Measurements from ENCODE around the gene IRF2BP1. TPM values are rescaled to one million over a fixed set of nuclear protein-coding genes. Genes with fewer than 3 reads are reported as not detected.
A peak's percentile ranks its signal among the peaks of the same experiment; 100 is the strongest.

The IRF2BP1 gene
- total and polyA plus RNA-seq, 2 of the 13 experiments (the other 11 are each of a cell fraction or from before 2014, with no cell fraction given), result 4.3 to 14.3 TPM

DNA sequence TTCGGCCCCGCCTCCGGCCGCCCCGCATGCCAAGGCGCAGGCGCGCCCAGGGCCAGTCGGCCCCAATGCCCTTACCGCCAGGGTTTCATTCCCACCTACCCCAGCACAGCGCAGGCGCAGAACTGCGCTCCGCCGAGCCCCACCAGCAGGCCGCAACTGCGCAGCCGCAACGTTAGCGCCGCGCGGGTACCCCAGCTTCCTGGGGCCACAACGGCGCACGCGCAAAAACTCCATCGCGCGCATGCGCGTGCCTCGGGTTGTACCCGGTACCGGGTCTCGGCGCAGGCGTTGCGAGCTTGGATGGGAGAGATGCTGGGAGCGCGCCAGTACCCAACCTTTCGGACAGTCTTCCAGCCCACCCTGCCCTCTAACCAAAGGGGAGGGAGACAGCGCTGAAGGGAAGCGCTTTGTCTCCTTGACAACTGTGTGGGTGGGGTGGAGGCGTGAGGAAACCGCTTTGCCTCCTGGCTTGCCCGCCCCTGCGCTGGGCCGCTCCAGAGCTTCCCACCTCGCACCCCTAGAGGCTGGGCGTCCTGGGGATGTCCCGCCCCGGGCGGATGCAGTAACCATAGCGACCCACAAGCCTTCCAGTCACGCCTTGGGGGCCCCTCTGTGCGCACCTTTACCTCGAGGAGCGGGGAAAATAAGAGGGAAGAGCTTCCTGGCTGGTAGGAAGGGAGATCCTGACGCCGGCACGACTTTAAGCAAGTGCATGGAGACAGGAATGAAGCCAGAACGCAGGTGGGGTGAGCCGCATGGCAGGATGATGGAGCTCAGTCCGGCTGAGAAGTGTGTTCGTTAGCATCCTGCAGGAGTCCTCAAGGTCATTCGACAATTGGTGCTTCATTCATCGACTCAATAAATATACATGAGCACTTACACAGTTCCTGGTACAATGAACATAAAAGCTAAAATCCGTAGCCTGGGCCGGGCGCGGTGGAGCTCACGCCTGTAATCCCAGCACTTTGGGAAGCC lies 17.0 kb upstream of the IRF2BP1 start (continued):
- TF ChIP-seq ZFP37 (CRISPR knock-in tag; IDR thresholded peaks at IDR 0.05; ENCODE audit: borderline replicate concordance), result no peak
- 0 out of 2 replicates have a peak, but pooled peaks have one; percentile 6 for TF ChIP-seq BCL6 (CRISPR knock-in tag; IDR thresholded peaks at IDR 0.05)
- TF ChIP-seq, protein P1, sequence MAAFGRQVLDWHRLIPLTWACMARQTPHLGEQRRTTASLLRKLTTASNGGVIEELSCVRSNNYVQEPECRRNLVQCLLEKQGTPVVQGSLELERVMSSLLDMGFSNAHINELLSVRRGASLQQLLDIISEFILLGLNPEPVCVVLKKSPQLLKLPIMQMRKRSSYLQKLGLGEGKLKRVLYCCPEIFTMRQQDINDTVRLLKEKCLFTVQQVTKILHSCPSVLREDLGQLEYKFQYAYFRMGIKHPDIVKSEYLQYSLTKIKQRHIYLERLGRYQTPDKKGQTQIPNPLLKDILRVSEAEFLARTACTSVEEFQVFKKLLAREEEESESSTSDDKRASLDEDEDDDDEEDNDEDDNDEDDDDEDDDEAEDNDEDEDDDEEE (CRISPR knock-in tag; IDR thresholded peaks at IDR 0.05), result 0 out of 2 replicates have a peak, but pooled peaks have one; percentile 73
- TF ChIP-seq SIN3A (IDR thresholded peaks at IDR 0.05; ENCODE audit: borderline replicate concordance, low read depth, low read length), result no peak; the same call in 1 of the 2 replicates
- TF ChIP-seq, protein P2, sequence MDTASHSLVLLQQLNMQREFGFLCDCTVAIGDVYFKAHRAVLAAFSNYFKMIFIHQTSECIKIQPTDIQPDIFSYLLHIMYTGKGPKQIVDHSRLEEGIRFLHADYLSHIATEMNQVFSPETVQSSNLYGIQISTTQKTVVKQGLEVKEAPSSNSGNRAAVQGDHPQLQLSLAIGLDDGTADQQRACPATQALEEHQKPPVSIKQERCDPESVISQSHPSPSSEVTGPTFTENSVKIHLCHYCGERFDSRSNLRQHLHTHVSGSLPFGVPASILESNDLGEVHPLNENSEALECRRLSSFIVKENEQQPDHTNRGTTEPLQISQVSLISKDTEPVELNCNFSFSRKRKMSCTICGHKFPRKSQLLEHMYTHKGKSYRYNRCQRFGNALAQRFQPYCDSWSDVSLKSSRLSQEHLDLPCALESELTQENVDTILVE (CRISPR knock-in tag; IDR thresholded peaks at IDR 0.05), result peak; percentile 58; the same call in 1 of the 2 replicates
- peak; percentile 41; the same call in 1 of the 2 replicates for TF ChIP-seq CENPT (CRISPR knock-in tag; IDR thresholded peaks at IDR 0.05; ENCODE audit: low read depth)
- TF ChIP-seq, protein P3, sequence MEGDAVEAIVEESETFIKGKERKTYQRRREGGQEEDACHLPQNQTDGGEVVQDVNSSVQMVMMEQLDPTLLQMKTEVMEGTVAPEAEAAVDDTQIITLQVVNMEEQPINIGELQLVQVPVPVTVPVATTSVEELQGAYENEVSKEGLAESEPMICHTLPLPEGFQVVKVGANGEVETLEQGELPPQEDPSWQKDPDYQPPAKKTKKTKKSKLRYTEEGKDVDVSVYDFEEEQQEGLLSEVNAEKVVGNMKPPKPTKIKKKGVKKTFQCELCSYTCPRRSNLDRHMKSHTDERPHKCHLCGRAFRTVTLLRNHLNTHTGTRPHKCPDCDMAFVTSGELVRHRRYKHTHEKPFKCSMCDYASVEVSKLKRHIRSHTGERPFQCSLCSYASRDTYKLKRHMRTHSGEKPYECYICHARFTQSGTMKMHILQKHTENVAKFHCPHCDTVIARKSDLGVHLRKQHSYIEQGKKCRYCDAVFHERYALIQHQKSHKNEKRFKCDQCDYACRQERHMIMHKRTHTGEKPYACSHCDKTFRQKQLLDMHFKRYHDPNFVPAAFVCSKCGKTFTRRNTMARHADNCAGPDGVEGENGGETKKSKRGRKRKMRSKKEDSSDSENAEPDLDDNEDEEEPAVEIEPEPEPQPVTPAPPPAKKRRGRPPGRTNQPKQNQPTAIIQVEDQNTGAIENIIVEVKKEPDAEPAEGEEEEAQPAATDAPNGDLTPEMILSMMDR (CRISPR knock-in tag; IDR thresholded peaks at IDR 0.05), result peak; percentile 17; the same call in 1 of the 2 replicates
- TF ChIP-seq XRCC5 (optimal IDR thresholded peaks at IDR 0.05; ENCODE audit: low read length), result peak; percentile 18
- TF ChIP-seq RBFOX2 (IDR thresholded peaks at IDR 0.05; ENCODE audit: low read depth, low read length), result peak; percentile 78
- TF ChIP-seq SPEN (CRISPR knock-in tag; IDR thresholded peaks at IDR 0.05; ENCODE audit: low read depth), result peak; percentile 60
- 0 out of 2 replicates have a peak, but pooled peaks have one; percentile 12 for TF ChIP-seq ZNF124 (CRISPR knock-in tag; IDR thresholded peaks at IDR 0.05)
- TF ChIP-seq, protein P4, sequence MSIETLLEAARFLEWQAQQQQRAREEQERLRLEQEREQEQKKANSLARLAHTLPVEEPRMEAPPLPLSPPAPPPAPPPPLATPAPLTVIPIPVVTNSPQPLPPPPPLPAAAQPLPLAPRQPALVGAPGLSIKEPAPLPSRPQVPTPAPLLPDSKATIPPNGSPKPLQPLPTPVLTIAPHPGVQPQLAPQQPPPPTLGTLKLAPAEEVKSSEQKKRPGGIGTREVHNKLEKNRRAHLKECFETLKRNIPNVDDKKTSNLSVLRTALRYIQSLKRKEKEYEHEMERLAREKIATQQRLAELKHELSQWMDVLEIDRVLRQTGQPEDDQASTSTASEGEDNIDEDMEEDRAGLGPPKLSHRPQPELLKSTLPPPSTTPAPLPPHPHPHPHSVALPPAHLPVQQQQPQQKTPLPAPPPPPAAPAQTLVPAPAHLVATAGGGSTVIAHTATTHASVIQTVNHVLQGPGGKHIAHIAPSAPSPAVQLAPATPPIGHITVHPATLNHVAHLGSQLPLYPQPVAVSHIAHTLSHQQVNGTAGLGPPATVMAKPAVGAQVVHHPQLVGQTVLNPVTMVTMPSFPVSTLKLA (IDR thresholded peaks at IDR 0.05), result no peak
- TF ChIP-seq, protein P5, sequence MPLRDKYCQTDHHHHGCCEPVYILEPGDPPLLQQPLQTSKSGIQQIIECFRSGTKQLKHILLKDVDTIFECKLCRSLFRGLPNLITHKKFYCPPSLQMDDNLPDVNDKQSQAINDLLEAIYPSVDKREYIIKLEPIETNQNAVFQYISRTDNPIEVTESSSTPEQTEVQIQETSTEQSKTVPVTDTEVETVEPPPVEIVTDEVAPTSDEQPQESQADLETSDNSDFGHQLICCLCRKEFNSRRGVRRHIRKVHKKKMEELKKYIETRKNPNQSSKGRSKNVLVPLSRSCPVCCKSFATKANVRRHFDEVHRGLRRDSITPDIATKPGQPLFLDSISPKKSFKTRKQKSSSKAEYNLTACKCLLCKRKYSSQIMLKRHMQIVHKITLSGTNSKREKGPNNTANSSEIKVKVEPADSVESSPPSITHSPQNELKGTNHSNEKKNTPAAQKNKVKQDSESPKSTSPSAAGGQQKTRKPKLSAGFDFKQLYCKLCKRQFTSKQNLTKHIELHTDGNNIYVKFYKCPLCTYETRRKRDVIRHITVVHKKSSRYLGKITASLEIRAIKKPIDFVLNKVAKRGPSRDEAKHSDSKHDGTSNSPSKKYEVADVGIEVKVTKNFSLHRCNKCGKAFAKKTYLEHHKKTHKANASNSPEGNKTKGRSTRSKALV (CRISPR knock-in tag; IDR thresholded peaks at IDR 0.05), result peak; percentile 45; the same call in 1 of the 2 replicates
- TF ChIP-seq, protein P6, sequence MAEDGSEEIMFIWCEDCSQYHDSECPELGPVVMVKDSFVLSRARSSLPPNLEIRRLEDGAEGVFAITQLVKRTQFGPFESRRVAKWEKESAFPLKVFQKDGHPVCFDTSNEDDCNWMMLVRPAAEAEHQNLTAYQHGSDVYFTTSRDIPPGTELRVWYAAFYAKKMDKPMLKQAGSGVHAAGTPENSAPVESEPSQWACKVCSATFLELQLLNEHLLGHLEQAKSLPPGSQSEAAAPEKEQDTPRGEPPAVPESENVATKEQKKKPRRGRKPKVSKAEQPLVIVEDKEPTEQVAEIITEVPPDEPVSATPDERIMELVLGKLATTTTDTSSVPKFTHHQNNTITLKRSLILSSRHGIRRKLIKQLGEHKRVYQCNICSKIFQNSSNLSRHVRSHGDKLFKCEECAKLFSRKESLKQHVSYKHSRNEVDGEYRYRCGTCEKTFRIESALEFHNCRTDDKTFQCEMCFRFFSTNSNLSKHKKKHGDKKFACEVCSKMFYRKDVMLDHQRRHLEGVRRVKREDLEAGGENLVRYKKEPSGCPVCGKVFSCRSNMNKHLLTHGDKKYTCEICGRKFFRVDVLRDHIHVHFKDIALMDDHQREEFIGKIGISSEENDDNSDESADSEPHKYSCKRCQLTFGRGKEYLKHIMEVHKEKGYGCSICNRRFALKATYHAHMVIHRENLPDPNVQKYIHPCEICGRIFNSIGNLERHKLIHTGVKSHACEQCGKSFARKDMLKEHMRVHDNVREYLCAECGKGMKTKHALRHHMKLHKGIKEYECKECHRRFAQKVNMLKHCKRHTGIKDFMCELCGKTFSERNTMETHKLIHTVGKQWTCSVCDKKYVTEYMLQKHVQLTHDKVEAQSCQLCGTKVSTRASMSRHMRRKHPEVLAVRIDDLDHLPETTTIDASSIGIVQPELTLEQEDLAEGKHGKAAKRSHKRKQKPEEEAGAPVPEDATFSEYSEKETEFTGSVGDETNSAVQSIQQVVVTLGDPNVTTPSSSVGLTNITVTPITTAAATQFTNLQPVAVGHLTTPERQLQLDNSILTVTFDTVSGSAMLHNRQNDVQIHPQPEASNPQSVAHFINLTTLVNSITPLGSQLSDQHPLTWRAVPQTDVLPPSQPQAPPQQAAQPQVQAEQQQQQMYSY (CRISPR knock-in tag; IDR thresholded peaks at IDR 0.05), result peak; percentile 96
- TF ChIP-seq ZNF550 (CRISPR knock-in tag; IDR thresholded peaks at IDR 0.05; ENCODE audit: borderline replicate concordance), result 0 out of 2 replicates have a peak, but pooled peaks have one; percentile 81

Data from HepG2 (cell line).